Effector CD4-positive, alpha-beta T cell (primary cell): ENCODE results near the gene LETM1.

Experiments
- DNase-seq: peaks from one replicate; pipeline ENCODE4 v3.0.0-alpha.2; 2020

The LETM1 gene

DNA sequence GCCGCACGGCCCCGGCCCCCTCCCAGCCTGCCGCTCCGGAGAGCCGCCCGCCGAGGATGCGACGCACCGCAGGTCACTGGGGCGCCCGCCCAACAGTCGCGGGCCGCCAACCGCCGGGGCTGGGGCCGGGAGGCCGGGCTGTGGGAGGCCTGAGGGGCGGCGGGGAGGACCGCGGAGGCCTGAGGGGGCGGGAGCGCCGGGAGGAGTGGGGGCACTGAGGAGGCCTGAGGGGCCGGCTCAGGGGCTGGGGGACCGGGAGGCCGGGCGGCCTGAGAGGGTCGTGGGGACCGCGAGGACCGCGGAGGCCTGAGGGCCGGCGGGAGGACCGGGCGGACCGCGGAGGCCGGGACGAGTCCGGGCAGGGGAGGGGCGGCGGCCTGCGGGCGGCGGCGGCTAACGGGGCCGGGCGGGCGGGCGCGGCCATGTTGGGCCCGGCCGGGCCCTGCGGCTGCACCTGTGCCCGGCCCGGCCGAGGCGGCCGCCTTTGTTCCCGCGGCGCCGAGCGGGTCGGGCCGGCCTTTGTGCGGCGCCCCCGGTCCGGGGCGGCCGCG, 15.6 kb upstream of the LETM1 start:
- DNase-seq, result no peak

- DNase-seq, result peak; percentile 83
These were observed 14.9 kb upstream of the LETM1 start, which contains the start of gene NSD2 for GRCh38 chr4:1870578-1871443. TSS of gene NSD2 (plus strand) at chr4:1871393. CDS start at chr4:1900655, 29,262 bp downstream.

GRCh38 chr4:1870328-1870577, 14.3 kb upstream of the LETM1 start:
- peak; percentile 84 for DNase-seq

- DNase-seq, result no peak
These were observed 13.8 kb upstream of the LETM1 start for GRCh38 chr4:1869530-1870327.

- no peak for DNase-seq
These were observed 13.0 kb upstream of the LETM1 start for GRCh38 chr4:1868912-1869311.

GRCh38 chr4:1868293-1868692, 12.3 kb upstream of the LETM1 start:
- no peak for DNase-seq

GRCh38 chr4:1866189-1866661, 10.3 kb upstream of the LETM1 start:
- DNase-seq, result no peak

DNA sequence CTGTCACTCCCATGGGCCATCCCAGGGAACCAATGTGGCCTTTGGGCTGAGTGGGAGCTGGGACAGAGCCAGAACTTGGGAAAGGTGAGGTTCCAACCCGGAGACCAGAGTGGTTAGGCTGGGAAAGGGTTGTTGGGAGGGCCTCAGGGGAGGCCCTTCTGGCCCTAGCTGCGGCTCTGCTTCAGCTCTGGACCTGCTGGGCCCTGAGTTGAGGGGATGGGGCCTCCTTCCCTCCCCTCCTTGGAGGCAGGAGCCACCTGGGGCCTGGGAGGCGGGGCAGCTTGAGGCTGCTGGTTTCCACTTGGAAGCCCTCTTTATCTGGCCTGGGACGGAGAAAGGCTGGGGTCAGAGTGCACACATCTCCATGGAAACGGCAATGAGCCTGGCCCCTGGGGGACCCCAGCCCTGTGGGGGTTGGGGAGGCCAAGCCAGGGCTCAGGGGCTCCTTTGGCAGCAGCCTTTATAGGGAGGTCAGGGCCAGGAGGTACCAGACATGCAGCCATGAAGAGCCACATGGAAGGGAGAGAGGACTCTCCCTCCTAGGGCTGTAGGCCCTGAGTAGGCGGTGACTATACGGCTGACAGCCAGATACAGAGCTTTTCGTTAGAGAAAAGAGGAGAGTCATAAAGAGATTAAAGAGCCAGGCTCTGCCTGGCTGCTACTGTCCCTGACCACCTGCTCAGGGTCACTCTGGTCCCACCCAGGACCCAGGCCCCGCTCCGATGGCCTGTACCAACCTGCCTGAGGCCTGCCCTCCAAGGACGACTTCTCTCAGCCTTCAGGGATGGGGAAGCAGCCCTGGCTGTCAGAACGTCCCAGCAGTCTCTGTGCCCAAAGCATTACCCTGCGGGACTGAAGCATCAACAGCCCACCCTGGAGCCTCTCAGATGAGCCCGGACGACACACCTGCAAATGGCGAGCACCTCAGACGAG, 8.4 kb upstream of the LETM1 start:
- DNase-seq, result no peak

- no peak for DNase-seq
These were observed 7.5 kb upstream of the LETM1 start for GRCh38 chr4:1863297-1864033.

GRCh38 chr4:1862961-1863296, 7.0 kb upstream of the LETM1 start:
- no peak for DNase-seq

- no peak for DNase-seq
These were observed 6.3 kb upstream of the LETM1 start for GRCh38 chr4:1862055-1862911.

- no peak for DNase-seq
These were observed 3.4 kb upstream of the LETM1 start for GRCh38 chr4:1859389-1859753.

DNA sequence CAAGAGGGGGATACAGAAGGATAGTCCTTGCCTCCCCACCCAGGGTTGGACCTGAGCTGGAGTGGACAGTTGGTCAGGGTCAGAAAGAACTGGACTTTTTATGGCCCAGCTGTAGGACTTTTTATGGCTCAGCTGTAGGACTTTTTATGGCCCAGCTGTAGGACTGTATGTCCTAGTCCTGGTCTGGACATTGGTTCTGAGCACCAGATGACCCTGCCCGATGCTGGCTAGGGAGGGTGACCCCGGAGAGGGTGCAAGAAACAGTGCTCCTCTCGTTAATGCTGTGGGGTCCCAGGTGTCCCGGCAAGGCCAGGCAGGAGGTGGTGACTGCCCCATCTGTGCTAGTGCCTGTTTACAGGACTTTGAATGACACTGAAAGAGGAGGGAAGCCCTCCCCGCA, 2.0 kb upstream of the LETM1 start:
- no peak for DNase-seq

DNA sequence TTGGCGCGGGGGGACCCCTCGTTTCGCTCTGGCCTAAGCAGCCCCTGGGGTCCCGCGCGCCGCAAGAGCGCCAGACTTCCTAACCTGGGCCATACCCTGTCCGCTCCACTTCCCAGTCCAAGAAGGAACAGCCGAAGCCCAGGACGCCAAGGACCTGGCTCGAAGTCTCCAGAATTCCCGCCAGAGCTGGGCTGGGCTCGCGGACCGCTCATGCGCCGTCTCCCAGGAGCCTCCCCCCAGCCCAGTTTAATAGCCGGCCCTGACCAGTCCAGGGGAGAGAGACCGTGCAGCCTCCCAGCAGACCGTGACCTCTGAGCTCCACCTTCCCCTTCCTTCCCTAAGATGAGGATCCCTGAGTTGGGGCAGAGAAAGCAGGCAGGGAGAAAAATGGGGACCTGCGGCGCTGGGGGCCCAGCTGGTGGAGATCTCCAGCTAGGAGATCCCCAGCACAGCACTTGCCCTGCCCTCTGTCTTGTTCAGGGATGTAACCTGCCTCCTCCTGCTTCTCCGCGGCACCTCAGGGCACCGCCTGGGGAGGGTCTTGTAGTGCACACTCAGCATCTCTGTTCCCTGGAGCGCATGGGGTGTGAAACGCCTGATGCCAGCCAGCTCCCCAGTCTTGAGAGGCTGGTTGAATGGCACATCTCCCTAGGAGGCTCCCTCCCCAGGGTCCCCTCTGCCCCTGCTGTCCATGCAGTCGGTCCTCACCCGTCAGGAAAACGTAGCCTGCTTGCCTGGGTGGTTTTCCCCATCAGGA, 1.2 kb upstream of the LETM1 start:
- DNase-seq, result no peak

DNA sequence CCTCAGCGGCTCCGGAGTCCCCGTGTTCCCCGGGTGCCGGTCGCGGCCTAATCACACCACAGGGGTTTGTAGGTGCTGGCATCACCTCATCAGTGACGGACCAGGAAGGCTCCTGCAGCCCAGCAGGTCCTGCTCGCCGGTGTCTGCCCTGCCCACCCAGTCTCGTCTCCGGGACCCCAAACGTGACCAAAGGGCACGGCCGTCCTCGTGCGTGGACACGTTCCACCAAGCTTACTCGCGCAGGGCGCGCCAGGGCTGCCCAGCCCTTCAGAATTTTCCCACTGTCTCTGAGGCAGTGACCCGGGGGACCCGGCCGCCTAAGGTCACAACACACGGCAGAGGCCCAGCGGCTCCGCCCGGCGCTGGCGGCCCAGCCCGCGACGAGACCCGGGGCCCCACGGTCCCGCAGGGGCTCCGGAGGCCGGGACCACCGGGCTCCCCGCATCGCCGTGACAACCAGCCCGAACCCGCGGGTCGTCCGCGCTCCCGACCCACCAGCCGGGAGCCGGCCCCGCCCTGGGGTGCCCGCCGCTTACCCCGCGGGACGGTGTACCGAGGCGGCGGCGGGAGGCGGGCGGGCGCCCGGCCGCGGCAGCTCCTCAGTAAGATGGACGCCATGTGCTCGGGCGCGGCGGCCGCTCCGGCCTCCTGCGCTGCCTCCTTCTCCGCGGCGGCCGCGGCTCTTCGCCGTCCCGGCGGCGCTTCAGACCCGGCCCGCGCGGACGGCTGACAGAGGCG, 454 bp downstream of the LETM1 start:
- DNase-seq, result no peak

- no peak for DNase-seq
These were observed 1.2 kb downstream of the LETM1 start for GRCh38 chr4:1854752-1855151.

DNA sequence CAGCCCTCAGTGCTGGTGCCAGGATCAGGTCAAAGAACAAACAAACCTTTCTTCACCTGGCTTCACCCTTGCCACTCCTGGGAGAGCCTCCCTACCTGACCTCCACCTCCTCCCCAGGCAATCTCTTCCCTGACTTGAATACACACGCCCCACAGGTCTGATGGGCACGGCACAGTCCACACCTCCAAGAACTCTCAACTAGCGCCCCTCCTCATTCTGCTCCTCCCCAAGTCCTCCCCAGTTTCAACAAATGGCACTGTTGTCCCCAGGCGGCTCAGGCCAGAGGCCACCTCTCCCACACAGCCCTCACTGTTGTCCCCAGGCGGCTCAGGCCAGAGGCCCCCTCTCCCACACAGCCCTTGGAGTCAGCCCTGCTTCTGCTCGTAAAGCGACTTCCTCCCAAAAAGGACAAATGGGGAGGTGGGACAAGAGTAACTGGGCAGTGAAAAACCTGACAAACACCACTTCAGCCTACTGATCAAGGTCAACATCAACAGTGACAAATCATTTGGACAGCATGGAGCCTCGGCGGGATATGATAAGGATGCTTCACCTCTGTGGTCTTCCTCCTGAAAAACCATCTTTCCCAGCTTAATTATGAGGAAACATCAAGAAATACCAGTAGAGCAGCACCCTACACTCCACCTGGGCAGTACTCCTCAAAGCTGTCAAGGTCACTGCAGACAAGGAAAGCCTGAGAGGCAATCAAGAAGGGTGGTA, 2.9 kb downstream of the LETM1 start:
- DNase-seq, result no peak

DNA sequence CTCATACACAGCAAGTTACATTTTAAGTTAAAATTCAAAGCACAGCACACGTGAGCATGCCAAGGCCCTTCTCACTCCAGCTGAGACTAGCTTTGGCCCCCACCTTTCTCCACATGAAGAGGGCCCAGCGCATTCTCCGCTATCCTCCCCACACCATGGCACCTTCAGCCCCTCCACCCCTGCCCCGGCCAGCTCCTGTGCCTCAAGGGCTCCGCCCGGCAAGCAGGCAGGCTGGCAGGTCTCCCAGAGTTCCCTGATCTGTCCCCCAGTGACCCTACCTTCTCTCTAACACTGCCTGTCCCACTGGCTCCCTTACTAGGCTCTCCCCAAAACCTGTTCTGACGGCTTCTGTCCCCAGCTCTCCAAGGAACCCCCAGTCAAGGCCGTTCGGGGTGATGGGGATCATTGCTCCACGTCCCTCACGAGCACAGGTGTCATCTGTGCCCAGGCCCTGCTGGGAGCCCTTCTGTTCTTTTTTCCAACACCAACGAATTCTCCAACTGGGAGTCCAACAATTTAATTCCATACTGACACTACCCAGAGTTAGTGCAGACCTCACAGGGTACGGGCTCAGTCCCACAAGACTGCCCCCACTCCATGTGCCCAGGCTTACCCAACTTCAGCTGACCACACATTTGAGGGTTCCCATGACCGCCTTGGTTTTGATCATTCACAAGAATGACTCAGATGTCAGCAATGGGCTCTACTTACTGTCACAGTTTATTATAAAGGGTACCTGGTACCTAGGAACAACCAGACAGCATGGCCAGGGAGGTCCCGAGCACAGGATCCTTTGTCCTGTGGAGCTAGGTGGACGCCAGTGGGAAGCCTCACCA, 4.2 kb downstream of the LETM1 start:
- DNase-seq, result no peak
